ENCODE results near the gene ZSWIM8.

ZSWIM8 gene

DNA sequence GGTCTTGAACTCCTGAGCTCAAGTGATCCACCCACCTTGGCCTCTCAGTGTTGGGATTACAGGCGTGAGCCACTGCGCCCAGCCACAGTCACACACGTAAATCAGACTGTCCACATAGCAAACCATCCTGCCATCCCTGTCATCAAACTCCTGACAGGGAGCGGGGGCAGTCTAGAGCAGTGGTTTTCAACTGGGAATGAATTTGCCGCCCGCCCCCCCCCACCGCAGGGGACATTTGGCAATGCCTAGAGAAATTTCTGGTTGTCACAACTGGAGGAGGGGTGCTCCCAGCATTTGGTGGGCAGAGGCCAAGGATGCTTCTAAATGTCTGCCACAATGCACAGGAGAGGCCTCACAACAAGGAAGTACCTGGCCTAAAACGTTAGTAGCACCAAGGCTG lies 64.8 kb downstream of the ZSWIM8 start:
- no peak for ATAC-seq (replicated peaks; ENCODE audit: extremely low read depth, poor library complexity, severe bottlenecking)
- H3K4me3 Mint-ChIP-seq: no peak overlapping the region
- H3K27me3 Mint-ChIP-seq: no peaks in the 10 kb centered on the region
- H3K27ac Mint-ChIP-seq (ENCODE audit: low read depth): peak overlapping the region; percentile 55
- DNase-seq (ENCODE audit: low spot score in 2 of 2): no peak
- no peaks in the 10 kb centered on the region for H3K9me3 Mint-ChIP-seq
- H3K36me3 Mint-ChIP-seq (ENCODE audit: insufficient read depth): peaks cover 41% of the 10 kb centered on the region
- H3K4me1 Mint-ChIP-seq: peaks cover 42% of the 10 kb centered on the region

DNA sequence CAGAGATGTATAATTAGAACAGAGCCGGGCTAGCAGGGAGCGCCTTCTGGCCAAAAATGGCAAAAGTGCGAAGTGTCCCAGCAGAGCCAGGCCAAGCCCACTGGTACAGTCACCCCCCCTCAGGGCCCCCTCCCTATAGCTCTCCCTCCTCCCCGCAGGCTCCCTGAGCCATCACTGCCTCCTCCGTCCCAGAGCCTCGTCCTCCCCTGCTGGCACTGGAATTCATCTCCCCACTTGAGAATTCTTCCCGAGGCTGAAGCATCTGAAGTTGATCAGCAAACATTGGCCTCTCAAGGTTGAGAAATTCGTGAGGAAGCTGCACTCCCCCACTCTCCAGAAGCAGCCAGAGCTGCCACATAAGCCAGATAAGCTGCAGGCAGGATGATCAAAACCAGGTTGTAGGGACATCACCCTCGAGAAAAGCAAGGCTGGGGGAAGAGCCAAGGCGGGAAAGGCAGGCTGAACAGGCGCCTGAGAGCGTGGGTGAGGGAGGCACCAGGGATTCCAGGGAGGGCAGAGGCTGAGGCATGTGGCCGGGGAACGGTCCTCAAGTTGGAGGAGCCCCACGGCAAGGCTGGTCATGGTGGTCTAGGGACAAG lies 65.6 kb downstream of the ZSWIM8 start:
- Mint-ChIP-seq H3K4me1 (peaks cover 49% of the 10 kb centered on the region), H3K36me3 (ENCODE audit: insufficient read depth) (peaks cover 36% of the 10 kb centered on the region), H3K9me3 (no peaks in the 10 kb centered on the region), H3K27me3 (no peaks in the 10 kb centered on the region), H3K4me3 (no peak overlapping the region), H3K27ac (ENCODE audit: low read depth) (peak overlapping the region; percentile 55)
- DNase-seq (ENCODE audit: low spot score in 2 of 2): no peak
- ATAC-seq (replicated peaks; ENCODE audit: extremely low read depth, poor library complexity, severe bottlenecking): no peak
